ENCODE results near the gene TENT4B. TPM values are rescaled to one million over a fixed set of nuclear protein-coding genes. Genes with fewer than 3 reads are reported as not detected.
A peak's percentile ranks its signal among the peaks of the same experiment; 100 is the strongest.

The TENT4B gene
- total and polyA plus RNA-seq, 2 donors (not counting 1 experiment from before 2014, with no cell fraction given): 11.1 to 12.2 TPM

GRCh38 chr16:50198802-50199403 lies 45.8 kb downstream of the TENT4B start:
- Histone ChIP-seq H3K4me3 (replicated peaks in 1 of 4; ENCODE audit: control extremely low read depth in 1 of 4, insufficient read depth in 1 of 4, low read depth in 3 of 4, low read length in 4 of 4) (no peak overlapping the region), H3K9ac (ENCODE audit: insufficient read depth, low read length) (no peak overlapping the region), H3K79me2 (ENCODE audit: control insufficient read depth, insufficient read depth, low read length) (peaks cover 53% of the 10 kb centered on the region), H3K27me3 (ENCODE audit: control insufficient read depth, insufficient read depth, low read length) (no peaks in the 10 kb centered on the region), H2AFZ (ENCODE audit: low read length) (no peak overlapping the region), H3K36me3 (ENCODE audit: control insufficient read depth, insufficient read depth, low read length) (no peaks in the 10 kb centered on the region), H3K4me1 (ENCODE audit: control insufficient read depth, extremely low read depth, insufficient read depth, low read length) (peaks cover 22% of the 10 kb centered on the region), H3K4me2 (ENCODE audit: extremely low read depth, insufficient read depth, low read length) (no peak overlapping the region), H3K27ac (ENCODE audit: insufficient read depth, low read length) (no peak overlapping the region), H4K20me1 (ENCODE audit: control insufficient read depth, extremely low read depth, insufficient read depth, low read length) (no peaks in the 10 kb centered on the region), H3K9me3 (ENCODE audit: control insufficient read depth, insufficient read depth, low read depth, low read length) (no peaks in the 10 kb centered on the region)
- TF ChIP-seq EZH2 (IDR thresholded peaks at IDR 0.05; ENCODE audit: low read length, missing control alignments) (no peak), CTCF (conservative IDR thresholded peaks at IDR 0.05 in 1 of 2, IDR thresholded peaks at IDR 0.05 in 1 of 2; ENCODE audit: low read depth in 1 of 2, low read length in 2 of 2) (no peak)
- no peak for DNase-seq (ENCODE audit: low read depth in 2 of 2)

GRCh38 chr16:50201787-50202186 lies 48.7 kb downstream of the TENT4B start:
- Histone ChIP-seq H3K36me3 (ENCODE audit: control insufficient read depth, insufficient read depth, low read length) (no peaks in the 10 kb centered on the region), H3K9ac (ENCODE audit: insufficient read depth, low read length) (no peak overlapping the region), H3K27me3 (ENCODE audit: control insufficient read depth, insufficient read depth, low read length) (no peaks in the 10 kb centered on the region), H2AFZ (ENCODE audit: low read length) (no peak overlapping the region), H3K79me2 (ENCODE audit: control insufficient read depth, insufficient read depth, low read length) (peaks cover 68% of the 10 kb centered on the region), H3K4me1 (ENCODE audit: control insufficient read depth, extremely low read depth, insufficient read depth, low read length) (peaks cover 22% of the 10 kb centered on the region), H4K20me1 (ENCODE audit: control insufficient read depth, extremely low read depth, insufficient read depth, low read length) (no peaks in the 10 kb centered on the region), H3K4me3 (replicated peaks in 1 of 4; ENCODE audit: control extremely low read depth in 1 of 4, insufficient read depth in 1 of 4, low read depth in 3 of 4, low read length in 4 of 4) (no peak overlapping the region), H3K27ac (ENCODE audit: insufficient read depth, low read length) (peak overlapping the region; percentile 88), H3K4me2 (ENCODE audit: extremely low read depth, insufficient read depth, low read length) (peak overlapping the region; percentile 52), H3K9me3 (ENCODE audit: control insufficient read depth, insufficient read depth, low read depth, low read length) (no peaks in the 10 kb centered on the region)
- TF ChIP-seq CTCF (conservative IDR thresholded peaks at IDR 0.05 in 1 of 2, IDR thresholded peaks at IDR 0.05 in 1 of 2; ENCODE audit: low read depth in 1 of 2, low read length in 2 of 2): no peak
- TF ChIP-seq EZH2 (IDR thresholded peaks at IDR 0.05; ENCODE audit: low read length, missing control alignments): no peak
- DNase-seq (ENCODE audit: low read depth in 2 of 2): no peak

GRCh38 chr16:50202926-50203624 lies 50.0 kb downstream of the TENT4B start:
- Histone ChIP-seq H3K79me2 (ENCODE audit: control insufficient read depth, insufficient read depth, low read length) (peaks cover 68% of the 10 kb centered on the region), H3K27me3 (ENCODE audit: control insufficient read depth, insufficient read depth, low read length) (no peaks in the 10 kb centered on the region), H3K4me3 (replicated peaks in 1 of 4; ENCODE audit: control extremely low read depth in 1 of 4, insufficient read depth in 1 of 4, low read depth in 3 of 4, low read length in 4 of 4) (peak overlapping the region in 3 of 4 experiments; percentile 15 to 39 (median 20)), H3K9ac (ENCODE audit: insufficient read depth, low read length) (no peak overlapping the region), H3K36me3 (ENCODE audit: control insufficient read depth, insufficient read depth, low read length) (no peaks in the 10 kb centered on the region), H3K9me3 (ENCODE audit: control insufficient read depth, insufficient read depth, low read depth, low read length) (no peaks in the 10 kb centered on the region), H2AFZ (ENCODE audit: low read length) (no peak overlapping the region), H3K4me2 (ENCODE audit: extremely low read depth, insufficient read depth, low read length) (peak overlapping the region; percentile 69), H3K4me1 (ENCODE audit: control insufficient read depth, extremely low read depth, insufficient read depth, low read length) (peaks cover 28% of the 10 kb centered on the region), H4K20me1 (ENCODE audit: control insufficient read depth, extremely low read depth, insufficient read depth, low read length) (no peaks in the 10 kb centered on the region), H3K27ac (ENCODE audit: insufficient read depth, low read length) (peak overlapping the region; percentile 88)
- TF ChIP-seq EZH2 (IDR thresholded peaks at IDR 0.05; ENCODE audit: low read length, missing control alignments): no peak
- TF ChIP-seq CTCF (conservative IDR thresholded peaks at IDR 0.05 in 1 of 2, IDR thresholded peaks at IDR 0.05 in 1 of 2; ENCODE audit: low read depth in 1 of 2, low read length in 2 of 2): no peak
- peak; percentile 93 to 94 for DNase-seq (ENCODE audit: low read depth in 2 of 2)
